ENCODE results near the gene PPY. TPM values are rescaled to one million over a fixed set of nuclear protein-coding genes. Genes with fewer than 3 reads are reported as not detected.
A peak's percentile ranks its signal among the peaks of the same experiment; 100 is the strongest.
"Not testable (repeated sequence)": the region's sequence is repeated elsewhere in the genome, so short reads cannot be mapped to it uniquely, and the experiment has no call there.

Gene PPY
- total RNA-seq, 4 donors from 2014 or later: not detected

GRCh38 chr17:43935204-43935925, 6.9 kb downstream of the PPY start:
- DNase-seq: peak; percentile 20 to 30
- intact Hi-C loops (cut with DNase I): no loop called here
- peaks cover 0 to 18% of the 10 kb centered on the region in 2 donors for H3K4me1 ChIP-seq
- H3K27ac ChIP-seq: no peak overlapping the region
- H3K36me3 ChIP-seq: no peaks in the 10 kb centered on the region
- H3K4me3 ChIP-seq (replicated peaks in 1 of 3): no peak overlapping the region
- H3K27me3 ChIP-seq: no peaks in the 10 kb centered on the region
- WGBS, 2 donors: 72 to 88% methylated on average over 4 to 5 of the region's 5 CpGs
- no peaks in the 10 kb centered on the region for H3K9me3 ChIP-seq
- no peak for TF ChIP-seq CTCF (IDR thresholded peaks at IDR 0.05)
- TF ChIP-seq POLR2A (IDR thresholded peaks at IDR 0.05): no peak

- TF ChIP-seq CTCF (IDR thresholded peaks at IDR 0.05) (no peak), POLR2A (IDR thresholded peaks at IDR 0.05) (no peak)
- peaks cover 0 to 13% of the 10 kb centered on the region in 2 donors for H3K4me1 ChIP-seq
- DNase-seq: no peak
- H3K4me3 ChIP-seq (replicated peaks in 1 of 3): no peak overlapping the region
- H3K27me3 ChIP-seq: no peaks in the 10 kb centered on the region
- no peak overlapping the region for H3K27ac ChIP-seq
- no peaks in the 10 kb centered on the region for H3K9me3 ChIP-seq
- intact Hi-C loops (cut with DNase I): no loop called here
- no peaks in the 10 kb centered on the region for H3K36me3 ChIP-seq
- WGBS, 2 donors: 91 to 94% methylated on average over 4 of the region's 4 CpGs
Measured at GRCh38 chr17:43932923-43933322, 9.4 kb downstream of the PPY start.

GRCh38 chr17:43932357-43932756, 9.9 kb downstream of the PPY start:
- Histone ChIP-seq H3K9me3 (no peaks in the 10 kb centered on the region), H3K27me3 (no peaks in the 10 kb centered on the region), H3K36me3 (no peaks in the 10 kb centered on the region), H3K4me1 (peaks cover 0 to 11% of the 10 kb centered on the region in 2 donors), H3K4me3 (replicated peaks in 1 of 3) (no peak overlapping the region), H3K27ac (no peak overlapping the region)
- 85 to 87% methylated on average over 6 to 7 of the region's 10 CpGs for WGBS, 2 donors
- TF ChIP-seq POLR2A (IDR thresholded peaks at IDR 0.05) (no peak), CTCF (IDR thresholded peaks at IDR 0.05) (no peak)
- DNase-seq: no peak
- intact Hi-C loops (cut with DNase I): no loop called here

GRCh38 chr17:43931062-43931571, 11.2 kb downstream of the PPY start:
- no peaks in the 10 kb centered on the region for H3K36me3 ChIP-seq
- peaks cover 0 to 17% of the 10 kb centered on the region in 2 donors for H3K4me1 ChIP-seq
- no peak overlapping the region for H3K4me3 ChIP-seq (replicated peaks in 1 of 3)
- 65 to 91% methylated on average over 2 to 5 of the region's 5 CpGs for WGBS, 2 donors
- H3K27me3 ChIP-seq: no peaks in the 10 kb centered on the region
- H3K27ac ChIP-seq: no peak overlapping the region
- TF ChIP-seq POLR2A (IDR thresholded peaks at IDR 0.05) (no peak), CTCF (IDR thresholded peaks at IDR 0.05) (no peak)
- intact Hi-C loops (cut with DNase I): no loop called here
- H3K9me3 ChIP-seq: no peaks in the 10 kb centered on the region
- no peak for DNase-seq

- intact Hi-C loops (cut with DNase I): no loop called here
- DNase-seq: no peak
- Histone ChIP-seq H3K36me3 (no peaks in the 10 kb centered on the region), H3K9me3 (no peaks in the 10 kb centered on the region), H3K27me3 (no peaks in the 10 kb centered on the region), H3K4me1 (peaks cover 0 to 9% of the 10 kb centered on the region in 2 donors), H3K4me3 (replicated peaks in 1 of 3) (no peak overlapping the region), H3K27ac (no peak overlapping the region)
- TF ChIP-seq CTCF (IDR thresholded peaks at IDR 0.05): no peak
- no peak for TF ChIP-seq POLR2A (IDR thresholded peaks at IDR 0.05)
- 86 to 87% methylated on average over 1 of the region's 1 CpG for WGBS, 2 donors
Measured at GRCh38 chr17:43928609-43929008, 13.7 kb downstream of the PPY start.

GRCh38 chr17:43927929-43928328, 14.3 kb downstream of the PPY start:
- intact Hi-C loops (cut with DNase I); H3K9me3 ChIP-seq; H3K27me3 ChIP-seq; DNase-seq; H3K4me3 ChIP-seq (replicated peaks in 1 of 3); H3K36me3 ChIP-seq; H3K4me1 ChIP-seq; H3K27ac ChIP-seq: not testable (repeated sequence)
- WGBS, 2 donors: 57 to 59% methylated on average over 5 of the region's 5 CpGs
